Smooth muscle cell (in vitro differentiated cells): ENCODE results near the gene AP3B2. TPM values are rescaled to one million over a fixed set of nuclear protein-coding genes. Genes with fewer than 3 reads are reported as not detected.

Experiments
- DNase-seq: peaks from one replicate; lab custom pipeline; 2025; ENCODE audit not compliant: unreplicated experiment; lab: John Stamatoyannopoulos, UW
- H2AFZ ChIP-seq: fragments of 200-600 bp; sonication (generic); 2 replicates; pipeline ENCODE4 v1.6.0; 2016; ENCODE audit warnings: antibody characterized with exemption, low read depth, mild to moderate bottlenecking
- H3F3A ChIP-seq: fragments of 200-600 bp; sonication (generic); 2 replicates; pipeline ENCODE4 v1.6.0; 2017; ENCODE audit warnings: antibody characterized with exemption, low read depth
- H3K27ac ChIP-seq: fragments of 200-600 bp; sonication (generic); 2 replicates; pipeline ENCODE4 v1.5.1; 2016; ENCODE audit warnings: low read depth, mild to moderate bottlenecking
- H3K27me3 ChIP-seq: fragments of 200-600 bp; sonication (generic); 2 replicates; pipeline ENCODE4 v1.6.1; 2016; ENCODE audit warnings: low read depth, mild to moderate bottlenecking
- H3K36me3 ChIP-seq: fragments of 200-600 bp; sonication (generic); 2 replicates; pipeline ENCODE4 v1.5.1; 2016; ENCODE audit warnings: low read depth
- H3K4me1 ChIP-seq: fragments of 200-600 bp; sonication (generic); 2 replicates; pipeline ENCODE4 v1.5.1; 2016; ENCODE audit warnings: low read depth
- H3K4me2 ChIP-seq: fragments of 200-600 bp; sonication (generic); 2 replicates; pipeline ENCODE4 v1.6.0; 2016; ENCODE audit warnings: mild to moderate bottlenecking
- H3K4me3 ChIP-seq: fragments of 200-600 bp; sonication (generic); 2 replicates; pipeline ENCODE4 v1.5.1; 2016; ENCODE audit warnings: mild to moderate bottlenecking
- H3K79me2 ChIP-seq: fragments of 200-600 bp; sonication (generic); 2 replicates; pipeline ENCODE4 v1.6.0; 2016; ENCODE audit warnings: low read depth, mild to moderate bottlenecking
- H3K9ac ChIP-seq: fragments of 200-600 bp; sonication (generic); 2 replicates; pipeline ENCODE4 v1.6.0; 2016; ENCODE audit warnings: low read depth
- H3K9me3 ChIP-seq: fragments of 200-600 bp; sonication (generic); replicated peaks from 2 replicates; pipeline ENCODE4 v1.5.1; 2016; ENCODE audit warnings: low read depth
- H4K20me1 ChIP-seq: fragments of 200-600 bp; sonication (generic); 2 replicates; pipeline ENCODE4 v1.6.0; 2016; ENCODE audit warnings: low read depth
- CTCF ChIP-seq: fragments of 200-600 bp; sonication (generic); IDR thresholded peaks from 2 replicates; pipeline ENCODE4 v1.5.1; 2017; ENCODE audit warnings: borderline replicate concordance, mild to moderate bottlenecking, antibody characterized with exemption; ENCODE audit not compliant: insufficient read depth, poor library complexity, severe bottlenecking
- WGBS: methylation state at CpG from one replicate; pipeline ENCODE4 v1.1.7; 2016; ENCODE audit warnings: low lambda C conversion rate; 5-methylcytosine and 5-hydroxymethylcytosine counted together
- polyA plus RNA-seq: library from polyadenylated mRNA; unstranded; fragments of >200 nt; fragmentation: Nextera tagmentation; extraction: Ambion mirVana; gene quantifications from 2 replicates; pipeline ENCODE4 v1.2.1, GENCODE V29; 2016
- total RNA-seq: library from RNA; depleted of rRNA; stranded (reverse); fragments of >200 nt; gene quantifications from 2 replicates; pipeline ENCODE4 v1.2.3, GENCODE V29; 2014

The AP3B2 gene
- total and polyA plus RNA-seq, 2 experiments from 2014 or later = 0.66 to 1.6 TPM

- Histone ChIP-seq H3K4me1 (no peaks in the 10 kb centered on the region), H3K27ac (no peak overlapping the region), H3K4me2 (peak overlapping the region; percentile 80), H3K36me3 (no peaks in the 10 kb centered on the region), H3K27me3 (peaks cover 48% of the 10 kb centered on the region), H3K79me2 (no peaks in the 10 kb centered on the region), H3K9me3 (no peaks in the 10 kb centered on the region), H2AFZ (no peak overlapping the region), H3K4me3 (peak overlapping the region; percentile 46), H3F3A (no peaks in the 10 kb centered on the region), H4K20me1 (no peaks in the 10 kb centered on the region), H3K9ac (no peak overlapping the region)
- DNase-seq = no peak
- WGBS = 6% methylated on average over 47 of the region's 76 CpGs
- TF ChIP-seq CTCF = peak; percentile 8
These were observed 29.2 kb downstream of the AP3B2 start for GRCh38 chr15:82680200-82681102.

- Histone ChIP-seq H3K36me3 (no peaks in the 10 kb centered on the region), H3K9me3 (no peaks in the 10 kb centered on the region), H3K27ac (no peak overlapping the region), H3K27me3 (peaks cover 48% of the 10 kb centered on the region), H3K4me3 (peak overlapping the region; percentile 46), H3K4me1 (no peaks in the 10 kb centered on the region), H3K4me2 (peak overlapping the region; percentile 80), H3F3A (no peaks in the 10 kb centered on the region), H3K79me2 (no peaks in the 10 kb centered on the region), H4K20me1 (no peaks in the 10 kb centered on the region), H2AFZ (no peak overlapping the region), H3K9ac (no peak overlapping the region)
- no peak for DNase-seq
- TF ChIP-seq CTCF = no peak
- WGBS = 31% methylated on average over 19 of the region's 19 CpGs
These were observed 30.0 kb downstream of the AP3B2 start for GRCh38 chr15:82679626-82680199.

- no peak for TF ChIP-seq CTCF
- H4K20me1 ChIP-seq = no peaks in the 10 kb centered on the region
- H3K9ac ChIP-seq = no peak overlapping the region
- no peak for DNase-seq
- no peaks in the 10 kb centered on the region for H3F3A ChIP-seq
- H3K9me3 ChIP-seq = no peaks in the 10 kb centered on the region
- no peak overlapping the region for H3K27ac ChIP-seq
- H3K4me1 ChIP-seq = no peaks in the 10 kb centered on the region
- H2AFZ ChIP-seq = no peak overlapping the region
- H3K79me2 ChIP-seq = no peaks in the 10 kb centered on the region
- no peaks in the 10 kb centered on the region for H3K36me3 ChIP-seq
- H3K4me2 ChIP-seq = no peak overlapping the region
- 89% methylated on average over 7 of the region's 7 CpGs for WGBS
- H3K27me3 ChIP-seq = peaks cover 45% of the 10 kb centered on the region
- no peak overlapping the region for H3K4me3 ChIP-seq
These were observed 31.9 kb downstream of the AP3B2 start for GRCh38 chr15:82677720-82678323.
